Endothelial cell of umbilical vein (primary cell): ENCODE results near the gene MANBA. TPM values are rescaled to one million over a fixed set of nuclear protein-coding genes. Genes with fewer than 3 reads are reported as not detected.
"Not testable (repeated sequence)": the region's sequence is repeated elsewhere in the genome, so short reads cannot be mapped to it uniquely, and the experiment has no call there.

Experiments used
- BruUV-seq: library from RNA; stranded (reverse); fragments of 400-500 nt; replicated peaks from 2 replicates; lab custom pipeline; 2021; lab: Mats Ljungman, UMichigan
- CTCF ChIA-PET: fragments of 300-600, 350-600 bp; sonication (Branson Sonifier 250); formaldehyde crosslinking; loops from one replicate; lab custom pipeline; 2021; ENCODE audit warnings: antibody characterized with exemption, inconsistent platforms; lab: Charles Lee
- POLR2A ChIA-PET: fragments of 300-600, 350-600 bp; sonication (Branson Sonifier 250); formaldehyde crosslinking; loops from one replicate; lab custom pipeline; 2021; ENCODE audit warnings: antibody characterized with exemption, inconsistent platforms; lab: Charles Lee
- DNase-seq: peaks from one replicate; pipeline ENCODE4 v3.0.0-alpha.2; 2011; ENCODE audit warnings: low read depth, low spot score
- FAIRE-seq: peaks from 2 replicates; lab custom pipeline; 2011; peaks lifted over from hg19 to GRCh38; lab: Jason Lieb, UNC
- H2AFZ ChIP-seq: 2 replicates; pipeline ENCODE4 v1.6.0; 2012; ENCODE audit warnings: low read depth, low read length, control low read depth, inconsistent platforms
- H3K27ac ChIP-seq: 2 replicates; pipeline ENCODE4 v1.5.1; 2011; ENCODE audit warnings: low read depth, mild to moderate bottlenecking, control low read depth, low read length, moderate library complexity; ENCODE audit not compliant: insufficient read depth
- H3K27me3 ChIP-seq, 2 experiments: 2 replicates each; pipeline versions ENCODE4 v1.6.0 to v1.6.1; 2011; ENCODE audit warnings: low read length in 2 of 2, mixed read lengths in 1 of 2; ENCODE audit not compliant: control insufficient read depth in 2 of 2, insufficient read depth in 2 of 2
- H3K36me3 ChIP-seq, 2 experiments: 2 replicates in 1 of 2; 3 replicates in 1 of 2; pipeline ENCODE4 v1.5.1; 2011; ENCODE audit warnings: low read length in 2 of 2, mild to moderate bottlenecking in 1 of 2, moderate library complexity in 1 of 2; ENCODE audit not compliant: control insufficient read depth in 2 of 2, insufficient read depth in 2 of 2; ENCODE audit errors: extremely low read depth in 1 of 2
- H3K4me1 ChIP-seq: 3 replicates; pipeline ENCODE4 v1.5.1; 2011; ENCODE audit warnings: mild to moderate bottlenecking, low read length; ENCODE audit not compliant: control insufficient read depth, insufficient read depth; ENCODE audit errors: extremely low read depth
- H3K4me2 ChIP-seq: 2 replicates; pipeline ENCODE4 v1.6.1; 2011; ENCODE audit warnings: low read length, control low read depth, mixed read lengths; ENCODE audit not compliant: insufficient read depth
- H3K4me3 ChIP-seq, 3 experiments: fragments of 200-600 bp in 1 of 3; sonication (generic), shearing (Covaris generic) in 1 of 3; replicated peaks in 1 of 3; 2 replicates each; pipeline ENCODE4 v1.5.1; 2011 to 2016; ENCODE audit warnings: control low read depth in 3 of 3, low read length in 3 of 3, mild to moderate bottlenecking in 2 of 3, inconsistent platforms in 1 of 3, low read depth in 1 of 3, moderate library complexity in 1 of 3; ENCODE audit not compliant: insufficient read depth in 1 of 3
- H3K79me2 ChIP-seq: 2 replicates; pipeline ENCODE4 v1.6.0; 2012; ENCODE audit warnings: low read length, inconsistent platforms; ENCODE audit not compliant: control insufficient read depth, insufficient read depth
- H3K9ac ChIP-seq: replicated peaks from 2 replicates; pipeline ENCODE3; 2011; ENCODE audit warnings: low read length, control low read depth; ENCODE audit not compliant: insufficient read depth; ENCODE audit errors: extremely low read depth
- H3K9me1 ChIP-seq: replicated peaks from 3 replicates; pipeline ENCODE4 v1.6.0; 2011; ENCODE audit warnings: mild to moderate bottlenecking, low read length; ENCODE audit not compliant: control insufficient read depth, insufficient read depth; ENCODE audit errors: extremely low read depth
- H3K9me3 ChIP-seq: replicated peaks from 2 replicates; pipeline ENCODE4 v1.5.1; 2012; ENCODE audit warnings: low read length, inconsistent platforms; ENCODE audit not compliant: control insufficient read depth, insufficient read depth
- H4K20me1 ChIP-seq: replicated peaks from 2 replicates; pipeline ENCODE3; 2011; ENCODE audit warnings: mild to moderate bottlenecking, low read length; ENCODE audit not compliant: control insufficient read depth, insufficient read depth; ENCODE audit errors: extremely low read depth
- GATA2 ChIP-seq: IDR thresholded peaks from 2 replicates; pipeline ENCODE4 v1.7.0; 2011; ENCODE audit warnings: low read depth, mild to moderate bottlenecking, moderate library complexity, mixed read lengths, low read length; ENCODE audit not compliant: insufficient read length, insufficient read depth
- JUN ChIP-seq: IDR thresholded peaks from 2 replicates; pipeline ENCODE4 v1.6.1; 2011; ENCODE audit warnings: borderline replicate concordance, low read depth; ENCODE audit not compliant: insufficient read length, insufficient read depth
- MAX ChIP-seq: IDR thresholded peaks from 2 replicates; pipeline ENCODE4 v1.6.1; 2011; ENCODE audit not compliant: insufficient read depth, insufficient read length
- POLR2AphosphoS5 ChIP-seq: IDR thresholded peaks from 2 replicates; pipeline ENCODE4 v1.6.1; 2012; ENCODE audit warnings: low read depth, mild to moderate bottlenecking, control low read depth, low read length, moderate library complexity; ENCODE audit not compliant: insufficient read depth
- dilution Hi-C: fragments of 300-500 bp; cut with MboI; formaldehyde crosslinking; loops from one replicate; pipeline ENCODE4 v1.15.0; 2019; ENCODE audit warnings: low sequenced_read_pairs; ENCODE audit not compliant: extremely low pct_ligation_motif_present
- intact Hi-C: fragments of 100-400 bp; cut with micrococcal nuclease; formaldehyde crosslinking; loops from one replicate; pipeline ENCODE4 v1.10.0; 2022
- polyA plus RNA-seq, 4 experiments: library from polyadenylated mRNA; depleted of rRNA in 3 of 4; stranded (reverse) in 3 of 4; unstranded in 1 of 4; fragments of >200 nt; gene quantifications; 2 replicates each; pipeline versions ENCODE4 v1.2.1 to v1.2.3, GENCODE V29; 2011 to 2012; ENCODE audit warnings: missing spikeins in 1 of 4
- total RNA-seq: library from RNA; stranded (reverse); gene quantifications from 2 replicates; pipeline ENCODE4 v1.2.3, GENCODE V29; 2021

MANBA gene
- total and polyA plus RNA-seq, 2 donors (not counting 3 experiments of a cell fraction or from before 2014, with no cell fraction given), result 5.6 to 7.7 TPM

GRCh38 chr4:102751941-102752340 is 8.8 kb downstream of the MANBA start:
- POLR2A ChIA-PET, result interaction anchor here (1.0 kb wide), 1 partner anchor 9 kb away, joined by 4 read pairs; the partner anchor contains the start of gene MANBA

GRCh38 chr4:102743352-102743751 is 17.4 kb downstream of the MANBA start:
- H3K27ac ChIP-seq, H3K79me2 ChIP-seq, CTCF ChIA-PET, H3K4me2 ChIP-seq, BruUV-seq, H2AFZ ChIP-seq, H3K27me3 ChIP-seq, dilution Hi-C loops, H3K9me1 ChIP-seq, H3K9ac ChIP-seq, H3K4me1 ChIP-seq, FAIRE-seq, intact Hi-C loops, H3K9me3 ChIP-seq, DNase-seq, POLR2A ChIA-PET, H3K4me3 ChIP-seq, H3K36me3 ChIP-seq, H4K20me1 ChIP-seq: not testable (repeated sequence)

More at GRCh38 chr4:102751941-102752340, 8.8 kb downstream of the MANBA start:
- Histone ChIP-seq H3K27me3 (no peaks in the 10 kb centered on the region), H3K9me3 (no peaks in the 10 kb centered on the region), H3K4me2 (no peak overlapping the region), H4K20me1 (no peaks in the 10 kb centered on the region), H3K27ac (no peak overlapping the region), H3K4me3 (no peak overlapping the region), H3K9ac (no peak overlapping the region), H2AFZ (no peak overlapping the region), H3K36me3 (no peaks in the 10 kb centered on the region), H3K9me1 (no peaks in the 10 kb centered on the region), H3K4me1 (no peaks in the 10 kb centered on the region), H3K79me2 (no peaks in the 10 kb centered on the region)
- no peak for TF ChIP-seq MAX
- TF ChIP-seq POLR2AphosphoS5, result no peak
- no peak for TF ChIP-seq JUN
- no peak for TF ChIP-seq GATA2
- no peak for DNase-seq
- no TSS peak for BruUV-seq
- intact Hi-C loops, result no loop called here
- no peak for FAIRE-seq
- CTCF ChIA-PET, result no interaction called here
- dilution Hi-C loops, result no loop called here

GRCh38 chr4:102738802-102739201 is 22.0 kb downstream of the MANBA start:
- H4K20me1 ChIP-seq, CTCF ChIA-PET, DNase-seq, intact Hi-C loops, POLR2A ChIA-PET, H3K4me1 ChIP-seq, dilution Hi-C loops, H3K9me3 ChIP-seq, H3K27ac ChIP-seq, H3K36me3 ChIP-seq, H3K27me3 ChIP-seq, H3K9ac ChIP-seq, FAIRE-seq, H3K79me2 ChIP-seq, H2AFZ ChIP-seq, H3K4me2 ChIP-seq, H3K9me1 ChIP-seq, H3K4me3 ChIP-seq, BruUV-seq: not testable (repeated sequence)
